K562 (cell line): Measurements from ENCODE around the gene SHANK1. TPM values are rescaled to one million over a fixed set of nuclear protein-coding genes. Genes with fewer than 3 reads are reported as not detected.

Experiments
- CTBP1 ChIP-seq: fragments of 450-650 bp; IDR thresholded peaks from 2 replicates; pipeline ENCODE4 v1.6.1; 2016; ENCODE audit warnings: borderline replicate concordance
- E2F5 ChIP-seq: sonication (generic); formaldehyde crosslinking; IDR thresholded peaks from 2 replicates; pipeline ENCODE4 v1.8.0; 2022; ENCODE audit warnings: mild to moderate bottlenecking, missing genetic modification reagents
- MBD2 ChIP-seq: sonication (generic); IDR thresholded peaks from 2 replicates; pipeline ENCODE4 v1.6.1; 2016; ENCODE audit warnings: low read depth, borderline replicate concordance
- PBX2 ChIP-seq, 2 experiments: IDR thresholded peaks in 1 of 2; conservative IDR thresholded peaks in 1 of 2; 2 replicates each; pipeline ENCODE4 v1.6.1; 2016; ENCODE audit warnings: low read depth in 2 of 2, mild to moderate bottlenecking in 1 of 2, missing compliant biosample characterization in 1 of 2, missing genetic modification characterization in 1 of 2, moderate library complexity in 1 of 2
- SRSF9 ChIP-seq: fragments of 200-400 bp; formaldehyde crosslinking; IDR thresholded peaks from 2 replicates; pipeline ENCODE4 v1.6.1; 2017; ENCODE audit warnings: low read depth, low read length, borderline replicate concordance
- THRB ChIP-seq: fragments of 450-650 bp; formaldehyde crosslinking; conservative IDR thresholded peaks from 2 replicates; pipeline ENCODE4 v1.4.0; 2022; ENCODE audit warnings: mild to moderate bottlenecking, missing genetic modification characterization
- YBX1 ChIP-seq: fragments of 450-650 bp; IDR thresholded peaks from 2 replicates; pipeline ENCODE4 v1.7.1; 2016; ENCODE audit warnings: mild to moderate bottlenecking
- ZBTB11 ChIP-seq, 3 experiments: fragments of 200-800 bp in 1 of 3; fragments of 250-450 bp in 1 of 3; fragments of 450-650 bp in 1 of 3; sonication (Bioruptor Pico) in 1 of 3; sonication (Bioruptor generic) in 1 of 3; formaldehyde crosslinking in 1 of 3; IDR thresholded peaks; 2 replicates each; pipeline versions ENCODE4 v1.6.1 to v1.8.0; 2016 to 2022; ENCODE audit warnings: mild to moderate bottlenecking in 2 of 3, missing genetic modification characterization in 2 of 3, missing compliant biosample characterization in 1 of 3, moderate library complexity in 1 of 3
- polyA plus RNA-seq, 8 experiments: library from polyadenylated mRNA; depleted of rRNA in 4 of 8; stranded (reverse) in 5 of 8; unstranded in 3 of 8; fragments of >200 nt; fragmentation: Nextera tagmentation in 2 of 8; fragmentation: Illumina TruSeq in 1 of 8; extraction: Ambion mirVana in 2 of 8; extraction: Trizol in 1 of 8; gene quantifications; 2 replicates each; pipeline versions ENCODE4 v1.2.1 to v1.2.3, GENCODE V29; 2011 to 2014; ENCODE audit warnings: inconsistent platforms in 1 of 8, missing spikeins in 1 of 8
- total RNA-seq, 7 experiments: library from RNA; depleted of rRNA in 6 of 7; stranded (reverse); fragments of >200 nt in 6 of 7; fragmentation: Illumina TruSeq in 2 of 7; extraction: Trizol in 2 of 7; gene quantifications; 2 replicates each; pipeline versions ENCODE4 v1.2.1 to v1.2.3, GENCODE V29; 2011 to 2021; ENCODE audit warnings: low replicate concordance in 1 of 7

Gene SHANK1
- total and polyA plus RNA-seq, 9 of the 15 experiments (the other 6 are each of a cell fraction or from before 2014, with no cell fraction given), result 0.33 to 1.3 (median 0.55) TPM; not detected in 2

- no peak for TF ChIP-seq PBX2 (CRISPR knock-in tag; IDR thresholded peaks at IDR 0.05; ENCODE audit: low read depth)
- TF ChIP-seq PBX2 (tag; conservative IDR thresholded peaks at IDR 0.05; ENCODE audit: low read depth), result peak; percentile 34
- no peak for TF ChIP-seq E2F5 (CRISPR knock-in tag)
- peak; percentile 39; the same call in 1 of the 2 replicates for TF ChIP-seq CTBP1
- no peak for TF ChIP-seq SRSF9
- TF ChIP-seq ZBTB11 (CRISPR knock-in tag; IDR thresholded peaks at IDR 0.05), result no peak
- peak; percentile 92 for TF ChIP-seq MBD2
- TF ChIP-seq THRB (CRISPR knock-in tag), result peak; percentile 84; the same call in 1 of the 2 replicates
- peak; percentile 87; the same call in 1 of the 2 replicates for TF ChIP-seq YBX1
- TF ChIP-seq, all 486 proteins: peak for 103
These were observed 40.2 kb downstream of the SHANK1 start (continued) for GRCh38 chr19:50679177-50680125.
